Neural cell (in vitro differentiated cells): ENCODE data around the gene SERPINA6. TPM values are rescaled to one million over a fixed set of nuclear protein-coding genes. Genes with fewer than 3 reads are reported as not detected.

ENCODE experiments used
- H2AFZ ChIP-seq: fragments of 200-600, 300-800 bp; sonication (generic), shearing (Covaris generic); 2 replicates; pipeline ENCODE4 v1.6.0; 2014; ENCODE audit warnings: low read depth, mild to moderate bottlenecking, antibody characterized with exemption, low read length, moderate library complexity
- H3F3A ChIP-seq: fragments of 200-600 bp; shearing (Covaris generic); 2 replicates; pipeline ENCODE4 v1.6.1; 2016; ENCODE audit warnings: mild to moderate bottlenecking, moderate library complexity, mixed read lengths, antibody characterized with exemption, low read length; ENCODE audit not compliant: insufficient read depth, poor library complexity, severe bottlenecking
- H3K27ac ChIP-seq: fragments of 200-600, 300-800 bp; sonication (generic), shearing (Covaris generic); 2 replicates; pipeline ENCODE4 v1.5.1; 2014; ENCODE audit warnings: mild to moderate bottlenecking, low read length, moderate library complexity
- H3K27me3 ChIP-seq: fragments of 300-800, 200-600 bp; sonication (generic), shearing (Covaris generic); 2 replicates; pipeline ENCODE4 v1.6.0; 2014; ENCODE audit warnings: mild to moderate bottlenecking, low read depth, low read length, moderate library complexity; ENCODE audit not compliant: insufficient read depth
- H3K36me3 ChIP-seq: fragments of 300-800, 200-600 bp; sonication (generic), shearing (Covaris generic); 2 replicates; pipeline ENCODE4 v1.5.1; 2014; ENCODE audit warnings: mild to moderate bottlenecking, antibody characterized with exemption, low read length, moderate library complexity; ENCODE audit not compliant: insufficient read depth
- H3K4me2 ChIP-seq: fragments of 300-800, 200-600 bp; sonication (generic), shearing (Covaris generic); 2 replicates; pipeline ENCODE4 v1.6.0; 2014; ENCODE audit warnings: mild to moderate bottlenecking, low read length
- H3K4me3 ChIP-seq: fragments of 300-800, 200-600 bp; sonication (generic), shearing (Covaris generic); 2 replicates; pipeline ENCODE4 v1.5.1; 2014; ENCODE audit warnings: mild to moderate bottlenecking, low read length, moderate library complexity
- H3K79me2 ChIP-seq: fragments of 200-600 bp; shearing (Covaris generic); replicated peaks from 2 replicates; pipeline ENCODE4 v1.6.0; 2014; ENCODE audit warnings: mild to moderate bottlenecking, low read length, moderate library complexity; ENCODE audit not compliant: insufficient read depth
- H3K9ac ChIP-seq: fragments of 300-800, 200-600 bp; sonication (generic), shearing (Covaris generic); 2 replicates; pipeline ENCODE4 v1.6.1; 2016; ENCODE audit warnings: mild to moderate bottlenecking, low read length, mixed read lengths
- H3K9me2 ChIP-seq: fragments of 200-600 bp; shearing (Covaris generic); 2 replicates; pipeline ENCODE4 v1.6.1; 2016; ENCODE audit warnings: mild to moderate bottlenecking, low read length, mixed read lengths; ENCODE audit not compliant: insufficient read depth
- H3K9me3 ChIP-seq: fragments of 200-600, 300-800 bp; sonication (generic), shearing (Covaris generic); 2 replicates; pipeline ENCODE4 v1.6.1; 2016; ENCODE audit warnings: mild to moderate bottlenecking, mixed run types, low read length, moderate library complexity, mixed read lengths
- H4K20me1 ChIP-seq: fragments of 200-600 bp; shearing (Covaris generic); 2 replicates; pipeline ENCODE4 v1.6.1; 2016; ENCODE audit warnings: mild to moderate bottlenecking, mixed run types; ENCODE audit not compliant: insufficient read depth
- EP300 ChIP-seq: fragments of 450-650 bp; conservative IDR thresholded peaks from 2 replicates; pipeline ENCODE4 v1.6.1; 2014; ENCODE audit warnings: antibody characterized with exemption, mild to moderate bottlenecking, moderate library complexity; ENCODE audit not compliant: poor library complexity, severe bottlenecking
- EZH2 ChIP-seq: fragments of 200-600, 300-800 bp; shearing (Covaris generic), sonication (generic); IDR thresholded peaks from 2 replicates; pipeline ENCODE4 v1.6.1; 2014; ENCODE audit warnings: antibody characterized with exemption, low read length, borderline replicate concordance, mild to moderate bottlenecking; ENCODE audit not compliant: insufficient read depth, poor library complexity, severe bottlenecking
- MXI1 ChIP-seq: fragments of 450-650 bp; conservative IDR thresholded peaks from 2 replicates; pipeline ENCODE4 v1.6.1; 2014; ENCODE audit warnings: antibody characterized with exemption, mild to moderate bottlenecking; ENCODE audit not compliant: poor library complexity, severe bottlenecking
- POLR2AphosphoS5 ChIP-seq: IDR thresholded peaks from 2 replicates; pipeline ENCODE4 v1.6.1; 2012
- RAD21 ChIP-seq: fragments of 450-650 bp; conservative IDR thresholded peaks from 2 replicates; pipeline ENCODE4 v1.6.1; 2014; ENCODE audit warnings: antibody characterized with exemption, mild to moderate bottlenecking, moderate library complexity
- SMC3 ChIP-seq: fragments of 450-650 bp; conservative IDR thresholded peaks from 2 replicates; pipeline ENCODE4 v1.6.1; 2014; ENCODE audit warnings: antibody characterized with exemption, mild to moderate bottlenecking, moderate library complexity; ENCODE audit not compliant: poor library complexity
- TAF1 ChIP-seq: IDR thresholded peaks from 2 replicates; pipeline ENCODE4 v1.6.1; 2012; ENCODE audit warnings: low read depth
- polyA plus RNA-seq: library from polyadenylated mRNA; depleted of rRNA; stranded (reverse); fragments of >200 nt; gene quantifications from 2 replicates; pipeline ENCODE4 v1.2.3, GENCODE V29; 2014
- TF ChIP-seq, protein P1 (sequence below): IDR thresholded peaks from 2 replicates; pipeline ENCODE4 v1.6.1; 2012; ENCODE audit warnings: borderline replicate concordance
- TF ChIP-seq, protein P2 (sequence below): fragments of 450-650 bp; IDR thresholded peaks from 2 replicates; pipeline ENCODE4 v1.5.1; 2014; ENCODE audit warnings: antibody characterized with exemption, mild to moderate bottlenecking, moderate library complexity; ENCODE audit not compliant: poor library complexity, severe bottlenecking

The SERPINA6 gene
- polyA plus RNA-seq, 1 donor from 2014 or later = not detected

- Histone ChIP-seq H3K79me2 (no peaks in the 10 kb centered on the region), H3F3A (no peaks in the 10 kb centered on the region), H3K4me2 (no peak overlapping the region), H3K4me3 (no peak overlapping the region), H4K20me1 (no peaks in the 10 kb centered on the region), H3K9ac (no peak overlapping the region), H3K27me3 (no peaks in the 10 kb centered on the region), H3K27ac (no peak overlapping the region), H3K36me3 (no peaks in the 10 kb centered on the region), H3K9me3 (peaks cover 6% of the 10 kb centered on the region), H3K9me2 (no peaks in the 10 kb centered on the region), H2AFZ (no peak overlapping the region)
- TF ChIP-seq MXI1 (no peak), EZH2 (no peak), POLR2AphosphoS5 (no peak), EP300 (no peak), TAF1 (no peak), SMC3 (no peak), RAD21 (no peak)
- TF ChIP-seq, protein P1, sequence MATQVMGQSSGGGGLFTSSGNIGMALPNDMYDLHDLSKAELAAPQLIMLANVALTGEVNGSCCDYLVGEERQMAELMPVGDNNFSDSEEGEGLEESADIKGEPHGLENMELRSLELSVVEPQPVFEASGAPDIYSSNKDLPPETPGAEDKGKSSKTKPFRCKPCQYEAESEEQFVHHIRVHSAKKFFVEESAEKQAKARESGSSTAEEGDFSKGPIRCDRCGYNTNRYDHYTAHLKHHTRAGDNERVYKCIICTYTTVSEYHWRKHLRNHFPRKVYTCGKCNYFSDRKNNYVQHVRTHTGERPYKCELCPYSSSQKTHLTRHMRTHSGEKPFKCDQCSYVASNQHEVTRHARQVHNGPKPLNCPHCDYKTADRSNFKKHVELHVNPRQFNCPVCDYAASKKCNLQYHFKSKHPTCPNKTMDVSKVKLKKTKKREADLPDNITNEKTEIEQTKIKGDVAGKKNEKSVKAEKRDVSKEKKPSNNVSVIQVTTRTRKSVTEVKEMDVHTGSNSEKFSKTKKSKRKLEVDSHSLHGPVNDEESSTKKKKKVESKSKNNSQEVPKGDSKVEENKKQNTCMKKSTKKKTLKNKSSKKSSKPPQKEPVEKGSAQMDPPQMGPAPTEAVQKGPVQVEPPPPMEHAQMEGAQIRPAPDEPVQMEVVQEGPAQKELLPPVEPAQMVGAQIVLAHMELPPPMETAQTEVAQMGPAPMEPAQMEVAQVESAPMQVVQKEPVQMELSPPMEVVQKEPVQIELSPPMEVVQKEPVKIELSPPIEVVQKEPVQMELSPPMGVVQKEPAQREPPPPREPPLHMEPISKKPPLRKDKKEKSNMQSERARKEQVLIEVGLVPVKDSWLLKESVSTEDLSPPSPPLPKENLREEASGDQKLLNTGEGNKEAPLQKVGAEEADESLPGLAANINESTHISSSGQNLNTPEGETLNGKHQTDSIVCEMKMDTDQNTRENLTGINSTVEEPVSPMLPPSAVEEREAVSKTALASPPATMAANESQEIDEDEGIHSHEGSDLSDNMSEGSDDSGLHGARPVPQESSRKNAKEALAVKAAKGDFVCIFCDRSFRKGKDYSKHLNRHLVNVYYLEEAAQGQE = no peak
- TF ChIP-seq, protein P2, sequence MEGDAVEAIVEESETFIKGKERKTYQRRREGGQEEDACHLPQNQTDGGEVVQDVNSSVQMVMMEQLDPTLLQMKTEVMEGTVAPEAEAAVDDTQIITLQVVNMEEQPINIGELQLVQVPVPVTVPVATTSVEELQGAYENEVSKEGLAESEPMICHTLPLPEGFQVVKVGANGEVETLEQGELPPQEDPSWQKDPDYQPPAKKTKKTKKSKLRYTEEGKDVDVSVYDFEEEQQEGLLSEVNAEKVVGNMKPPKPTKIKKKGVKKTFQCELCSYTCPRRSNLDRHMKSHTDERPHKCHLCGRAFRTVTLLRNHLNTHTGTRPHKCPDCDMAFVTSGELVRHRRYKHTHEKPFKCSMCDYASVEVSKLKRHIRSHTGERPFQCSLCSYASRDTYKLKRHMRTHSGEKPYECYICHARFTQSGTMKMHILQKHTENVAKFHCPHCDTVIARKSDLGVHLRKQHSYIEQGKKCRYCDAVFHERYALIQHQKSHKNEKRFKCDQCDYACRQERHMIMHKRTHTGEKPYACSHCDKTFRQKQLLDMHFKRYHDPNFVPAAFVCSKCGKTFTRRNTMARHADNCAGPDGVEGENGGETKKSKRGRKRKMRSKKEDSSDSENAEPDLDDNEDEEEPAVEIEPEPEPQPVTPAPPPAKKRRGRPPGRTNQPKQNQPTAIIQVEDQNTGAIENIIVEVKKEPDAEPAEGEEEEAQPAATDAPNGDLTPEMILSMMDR = no peak
Measured at GRCh38 chr14:94313991-94314655, 9.0 kb downstream of the SERPINA6 start.

GRCh38 chr14:94312481-94313246 lies 10.5 kb downstream of the SERPINA6 start:
- Histone ChIP-seq H3K36me3 (no peaks in the 10 kb centered on the region), H3K9me2 (no peaks in the 10 kb centered on the region), H3K4me3 (no peak overlapping the region), H3K79me2 (no peaks in the 10 kb centered on the region), H4K20me1 (no peaks in the 10 kb centered on the region), H3K9ac (no peak overlapping the region), H3K27ac (no peak overlapping the region), H3F3A (no peaks in the 10 kb centered on the region), H3K27me3 (no peaks in the 10 kb centered on the region), H2AFZ (no peak overlapping the region), H3K4me2 (no peak overlapping the region), H3K9me3 (peaks cover 3% of the 10 kb centered on the region)
- TF ChIP-seq, protein P1 = no peak
- TF ChIP-seq EZH2 = no peak
- no peak for TF ChIP-seq TAF1
- TF ChIP-seq, protein P2 = no peak
- no peak for TF ChIP-seq SMC3
- no peak for TF ChIP-seq POLR2AphosphoS5
- no peak for TF ChIP-seq EP300
- TF ChIP-seq MXI1 = no peak
- TF ChIP-seq RAD21 = no peak
